OCI-LY3 (cell line): ENCODE data around the gene PPP2R5B.
"Not testable (repeated sequence)": the region's sequence is repeated elsewhere in the genome, so short reads cannot be mapped to it uniquely, and the experiment has no call there.

Source experiments
- H2AFZ ChIP-seq: fragments of 200-600, 300-600 bp; shearing (Covaris generic); 2 replicates; pipeline ENCODE4 v1.6.0; 2014; ENCODE audit warnings: antibody characterized with exemption, low read depth, low read length
- H3K27ac ChIP-seq: fragments of 200-600, 300-600 bp; sonication (generic); 2 replicates; pipeline ENCODE4 v1.5.1; 2014; ENCODE audit warnings: mild to moderate bottlenecking, low read length, moderate library complexity, mixed read lengths
- H3K27me3 ChIP-seq: fragments of 200-600, 300-600 bp; sonication (generic); 2 replicates; pipeline ENCODE4 v1.6.1; 2014; ENCODE audit warnings: low read depth, low read length, mixed read lengths
- H3K36me3 ChIP-seq: fragments of 200-600, 300-600 bp; sonication (generic); replicated peaks from 2 replicates; pipeline ENCODE3; 2014; ENCODE audit warnings: low read depth, low read length, mixed read lengths
- H3K4me1 ChIP-seq: fragments of 300-600, 200-600 bp; sonication (generic); 2 replicates; pipeline ENCODE4 v1.6.1; 2014; ENCODE audit warnings: low read length, mixed read lengths
- H3K4me2 ChIP-seq: fragments of 200-600, 300-600 bp; sonication (generic); 2 replicates; pipeline ENCODE4 v1.6.1; 2014; ENCODE audit warnings: low read length, mixed read lengths
- H3K4me3 ChIP-seq: fragments of 300-600, 200-600 bp; sonication (generic); 2 replicates; pipeline ENCODE4 v1.5.1; 2014; ENCODE audit warnings: antibody characterized with exemption, mild to moderate bottlenecking, low read length, moderate library complexity
- H3K79me2 ChIP-seq: fragments of 300-600, 200-600 bp; shearing (Covaris generic); 2 replicates; pipeline ENCODE4 v1.6.1; 2014; ENCODE audit warnings: mild to moderate bottlenecking, low read length, mixed read lengths
- H3K9ac ChIP-seq: fragments of 300-600, 200-600 bp; shearing (Covaris generic); 2 replicates; pipeline ENCODE4 v1.6.0; 2014; ENCODE audit warnings: mild to moderate bottlenecking, low read length, moderate library complexity
- H3K9me3 ChIP-seq: fragments of 200-600, 300-600 bp; shearing (Covaris generic); 2 replicates; pipeline ENCODE4 v1.6.1; 2014; ENCODE audit warnings: low read length, mixed read lengths; ENCODE audit not compliant: insufficient read depth
- H4K20me1 ChIP-seq: fragments of 200-600, 300-600 bp; sonication (generic); 2 replicates; pipeline ENCODE4 v1.6.1; 2016; ENCODE audit warnings: low read length, mixed read lengths; ENCODE audit not compliant: insufficient read depth
- CTCF ChIP-seq: fragments of 200-600, 300-600 bp; sonication (generic); IDR thresholded peaks from 2 replicates; pipeline ENCODE4 v1.5.1; 2014; ENCODE audit warnings: antibody characterized with exemption, low read length, low read depth
- EZH2phosphoT487 ChIP-seq: fragments of 200-600 bp; shearing (Covaris generic); IDR thresholded peaks from 2 replicates; pipeline ENCODE4 v1.6.1; 2018; ENCODE audit warnings: antibody characterized with exemption, mixed run types, low read depth

Gene PPP2R5B

GRCh38 chr11:64971421-64972233, 47.1 kb downstream of the PPP2R5B start, which contains the start of gene MAJIN:
Gene MAJIN (minus strand): TSS chr11:64972108. CDS start chr11:64959405, 12,703 bp downstream.
- Histone ChIP-seq H3K4me3 (no peak within 1 kb of the TSS), H3K4me2 (no peak within 1 kb of the TSS), H3K36me3 (no peaks in the 10 kb centered on the region), H3K4me1 (no peaks in the 10 kb centered on the region), H3K9me3 (no peaks in the 10 kb centered on the region), H3K79me2 (no peaks in the 10 kb centered on the region), H2AFZ (no peak within 1 kb of the TSS), H4K20me1 (no peaks in the 10 kb centered on the region), H3K9ac (no peak within 1 kb of the TSS), H3K27me3 (no peaks in the 10 kb centered on the region), H3K27ac (no peak within 1 kb of the TSS)
- TF ChIP-seq EZH2phosphoT487 (no peak), CTCF (no peak)

GRCh38 chr11:64974124-64974523, 49.6 kb downstream of the PPP2R5B start:
- Histone ChIP-seq H3K9ac (no peak overlapping the region), H4K20me1 (no peaks in the 10 kb centered on the region), H3K27ac (no peak overlapping the region), H2AFZ (no peak overlapping the region), H3K36me3 (no peaks in the 10 kb centered on the region), H3K4me1 (no peaks in the 10 kb centered on the region), H3K4me3 (no peak overlapping the region), H3K79me2 (no peaks in the 10 kb centered on the region), H3K27me3 (no peaks in the 10 kb centered on the region), H3K4me2 (no peak overlapping the region), H3K9me3 (no peaks in the 10 kb centered on the region)
- TF ChIP-seq EZH2phosphoT487 (no peak), CTCF (no peak)

- Histone ChIP-seq H3K4me2 (no peak overlapping the region), H3K36me3 (no peaks in the 10 kb centered on the region), H4K20me1 (no peaks in the 10 kb centered on the region), H3K79me2 (no peaks in the 10 kb centered on the region), H3K9ac (no peak overlapping the region), H3K27ac (no peak overlapping the region), H3K4me3 (no peak overlapping the region), H2AFZ (no peak overlapping the region), H3K27me3 (peaks cover 13% of the 10 kb centered on the region), H3K9me3 (no peaks in the 10 kb centered on the region), H3K4me1 (no peaks in the 10 kb centered on the region)
- TF ChIP-seq EZH2phosphoT487 (no peak), CTCF (no peak)
Measured at GRCh38 chr11:64976651-64977050, 52.2 kb downstream of the PPP2R5B start.

GRCh38 chr11:64983339-64983738, 58.9 kb downstream of the PPP2R5B start:
- not testable (repeated sequence) for H3K79me2 ChIP-seq, H3K4me1 ChIP-seq, H3K4me2 ChIP-seq, H4K20me1 ChIP-seq, H3K9me3 ChIP-seq, H3K27ac ChIP-seq, H3K4me3 ChIP-seq, H2AFZ ChIP-seq, H3K9ac ChIP-seq, H3K36me3 ChIP-seq
- H3K27me3 ChIP-seq = peaks cover 21% of the 10 kb centered on the region
